ENCODE results near the gene SMAD6.
"Not testable (repeated sequence)": the region's sequence is repeated elsewhere in the genome, so short reads cannot be mapped to it uniquely, and the experiment has no call there.

SMAD6 gene

DNA sequence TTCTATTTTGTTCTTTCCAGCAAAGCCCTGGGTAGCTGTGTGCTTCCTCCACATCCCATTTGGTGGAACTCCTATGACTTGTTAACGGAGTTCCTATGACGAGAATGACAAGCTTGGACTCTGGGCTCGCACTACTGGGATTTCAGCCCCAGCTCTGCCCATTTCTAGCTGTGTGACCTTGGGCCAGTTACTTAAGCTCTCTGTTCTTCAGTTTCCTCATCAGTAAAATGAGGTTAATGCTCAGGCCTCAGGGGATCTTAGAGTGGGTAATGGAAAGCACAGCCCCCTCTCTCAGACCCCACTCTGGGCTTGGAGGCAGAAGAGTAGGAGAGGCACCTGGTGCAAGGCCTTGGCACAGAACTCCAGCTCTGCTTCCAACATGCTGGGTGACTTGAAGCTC lies 123.1 kb downstream of the SMAD6 start:
- no peak for DNase-seq (ENCODE audit: low read depth in 2 of 2)

DNA sequence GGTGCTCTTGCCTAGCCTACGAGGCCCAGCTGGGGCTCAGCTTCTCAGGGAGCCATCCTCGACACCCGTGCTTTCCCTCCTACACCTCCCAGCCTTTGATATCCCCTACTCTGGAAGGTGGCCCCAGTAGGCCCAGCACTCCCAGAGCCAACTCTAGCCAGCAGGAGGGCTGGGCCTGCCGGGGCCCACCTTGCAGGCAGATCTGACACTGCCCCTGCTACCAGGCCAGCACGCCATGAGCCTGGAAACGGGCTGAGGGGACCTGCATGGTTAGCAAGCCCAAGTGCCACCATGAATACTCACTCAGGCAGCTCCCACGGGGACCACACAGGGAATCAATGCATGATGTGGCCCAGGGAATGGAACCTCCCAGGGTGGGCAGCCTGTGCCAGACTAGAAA lies 123.7 kb downstream of the SMAD6 start:
- DNase-seq (ENCODE audit: low read depth in 2 of 2), result no peak

DNA sequence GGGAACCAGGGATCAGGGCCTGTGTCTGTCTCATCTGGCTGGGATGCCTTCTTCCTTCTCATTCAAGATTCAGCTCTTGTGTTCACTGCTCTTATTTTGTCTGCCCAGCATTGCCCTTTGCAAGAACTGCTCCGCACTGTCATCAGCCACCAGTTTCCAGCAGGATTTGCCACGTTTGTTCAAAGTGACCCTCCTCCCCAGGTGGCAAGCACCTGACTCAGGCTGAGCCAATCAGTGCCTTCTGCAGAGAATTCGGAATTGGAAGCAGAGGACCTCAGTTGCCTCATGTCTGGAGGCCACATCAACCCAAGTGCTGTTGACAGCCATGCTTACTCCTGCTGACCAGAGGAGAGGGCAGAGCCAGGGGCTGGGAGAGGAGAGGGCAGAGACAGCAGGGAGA lies 124.5 kb downstream of the SMAD6 start:
- no peak for DNase-seq (ENCODE audit: low read depth in 2 of 2)

DNA sequence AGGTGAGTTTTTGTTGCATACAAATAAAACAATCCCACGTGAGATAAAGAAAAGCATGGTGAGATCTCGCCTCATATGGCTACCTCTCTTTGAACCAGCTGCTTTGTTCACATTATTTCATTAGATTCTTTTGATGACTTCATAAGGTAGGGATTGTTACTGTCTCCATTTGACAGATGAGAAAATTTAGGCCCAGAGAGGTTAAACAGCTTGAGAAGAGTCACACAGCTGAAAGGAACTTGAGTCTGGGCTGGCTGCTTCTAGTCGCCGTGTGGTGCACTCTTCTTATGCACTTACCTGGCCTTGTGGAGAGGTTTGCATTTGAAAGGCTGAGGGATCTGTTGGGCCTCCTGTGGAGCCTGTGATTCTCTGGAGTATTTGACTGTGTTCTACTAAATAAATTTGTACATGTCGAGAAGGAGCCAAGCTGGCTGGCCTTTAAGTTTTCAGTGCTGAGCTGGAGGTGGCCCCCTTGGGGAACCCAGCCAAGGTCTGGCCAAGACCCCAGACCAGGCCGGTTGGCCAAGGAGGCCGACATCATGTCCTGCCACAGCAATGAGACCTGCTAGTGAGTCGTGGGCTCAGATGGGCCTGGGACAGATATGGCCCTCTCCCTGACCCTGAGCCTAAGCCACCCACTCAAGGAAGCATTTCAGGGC lies 125.1 kb downstream of the SMAD6 start:
- no peak for DNase-seq (ENCODE audit: low read depth in 2 of 2)

DNA sequence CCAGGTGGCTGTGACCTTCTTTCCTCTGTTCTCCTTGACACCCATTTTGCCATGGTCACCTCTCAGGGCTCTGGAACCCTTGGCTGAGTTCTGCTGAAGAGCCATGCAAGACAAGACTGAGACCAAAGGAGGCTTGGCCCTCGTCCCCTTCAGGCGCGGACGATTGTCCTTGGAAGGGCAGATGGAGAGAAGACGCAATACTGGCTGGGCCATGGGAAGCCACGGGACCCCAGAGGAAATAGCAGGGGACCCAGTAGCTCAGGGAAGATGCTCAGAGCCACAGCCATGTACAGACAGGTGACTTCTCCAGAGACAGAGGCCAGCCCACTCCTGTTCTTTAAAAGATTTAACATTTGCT lies 125.6 kb downstream of the SMAD6 start:
- no peak for DNase-seq (ENCODE audit: low read depth in 2 of 2)

DNA sequence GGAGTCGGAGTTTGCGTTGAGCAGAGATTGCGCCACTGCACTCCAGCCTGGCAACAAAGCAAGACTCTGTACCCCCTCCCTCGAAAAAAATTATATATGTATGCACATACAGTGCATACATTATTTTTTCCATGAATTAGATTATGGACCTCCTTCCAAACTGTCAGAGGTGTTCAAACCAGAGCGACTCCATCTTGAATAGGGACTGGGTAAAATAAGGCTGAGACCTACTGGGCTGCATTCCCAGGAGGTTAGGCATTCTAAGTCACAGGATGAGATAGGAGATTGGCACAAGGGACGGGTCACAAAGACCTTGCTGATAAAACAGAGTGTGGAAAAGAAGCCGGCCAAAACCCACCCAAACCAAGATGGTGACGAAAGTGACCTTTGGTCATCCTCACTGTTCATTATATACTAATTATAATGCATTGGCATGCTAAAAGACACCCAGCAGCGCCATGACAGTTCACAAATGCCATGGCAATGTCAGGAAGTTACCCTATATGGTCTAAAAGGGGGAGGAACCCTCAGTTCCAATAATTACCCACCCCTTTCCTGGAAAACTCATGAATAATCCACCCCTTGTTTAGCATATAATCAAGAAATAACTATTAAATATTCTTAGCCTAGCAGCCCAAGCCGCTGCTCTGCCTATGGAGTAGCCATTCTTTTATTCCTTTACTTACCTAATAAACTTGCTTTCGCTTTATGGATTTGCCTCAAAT lies 126.9 kb downstream of the SMAD6 start:
- not testable (repeated sequence) for DNase-seq (ENCODE audit: low read depth in 2 of 2)

DNA sequence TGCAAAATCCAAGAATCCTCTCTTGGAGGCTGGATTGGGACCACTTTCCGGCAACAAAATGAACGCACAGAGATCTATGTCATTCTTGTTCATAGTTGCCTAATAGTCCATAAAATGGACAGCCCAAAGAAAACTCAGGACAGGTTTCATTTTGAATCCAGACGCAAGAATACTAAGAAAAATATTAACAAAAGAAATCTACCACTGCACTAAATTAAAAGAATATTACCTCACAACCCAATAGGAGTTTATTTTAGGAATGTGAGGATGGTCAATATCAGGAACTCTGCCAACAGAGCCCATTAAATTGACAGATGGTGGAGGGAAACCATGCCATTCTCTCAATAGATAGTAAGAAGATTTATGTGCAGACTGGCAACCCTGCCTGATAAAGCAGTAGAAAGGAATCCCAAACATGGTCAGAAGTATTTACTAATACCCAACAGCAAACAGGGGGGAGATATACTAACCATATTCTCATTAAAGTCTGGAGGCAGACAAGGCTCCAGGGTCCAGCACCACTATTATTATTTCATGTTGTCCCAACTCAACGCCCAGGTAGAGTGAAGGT lies 127.6 kb downstream of the SMAD6 start:
- no peak for DNase-seq (ENCODE audit: low read depth in 2 of 2)

DNA sequence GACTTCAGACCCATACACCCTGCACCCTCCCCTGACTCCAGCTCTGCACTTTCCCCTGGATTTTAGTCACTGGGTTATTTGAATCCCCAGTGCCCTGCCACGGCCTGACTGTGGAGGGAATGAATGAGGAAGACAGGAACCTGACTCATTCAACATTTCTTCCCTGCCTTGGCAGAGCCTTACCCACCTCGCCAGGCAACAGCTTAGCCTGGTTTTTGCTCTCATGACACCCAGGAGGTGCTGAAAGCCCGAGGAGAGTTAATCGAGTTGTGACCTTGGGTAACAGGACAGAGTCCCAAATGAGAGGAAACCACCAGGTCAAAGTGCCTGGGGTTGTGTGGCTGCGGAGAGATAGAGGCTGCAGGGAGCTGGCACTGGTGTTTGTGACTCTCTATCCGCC lies 128.3 kb downstream of the SMAD6 start:
- DNase-seq (ENCODE audit: low read depth in 2 of 2), result no peak

DNA sequence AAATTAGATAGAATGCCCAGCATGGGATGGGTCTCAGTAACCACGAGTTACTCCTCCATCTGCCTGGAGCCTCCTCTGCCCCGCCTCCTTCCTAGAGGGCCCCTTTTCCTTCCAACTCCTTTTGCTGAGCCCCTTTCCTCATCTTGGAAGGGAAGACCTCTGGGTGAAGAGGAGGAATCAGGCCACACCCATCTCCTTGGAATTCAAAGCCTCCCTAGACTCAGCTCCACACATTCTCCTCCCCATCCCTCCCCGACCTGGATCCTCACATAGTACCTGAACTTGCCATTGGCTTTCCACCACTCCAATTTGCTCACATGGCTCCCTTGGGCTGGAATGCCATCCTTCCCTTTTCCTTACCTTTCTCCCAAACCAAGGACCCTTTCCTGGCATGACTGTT lies 128.8 kb downstream of the SMAD6 start:
- no peak for DNase-seq (ENCODE audit: low read depth in 2 of 2)

DNA sequence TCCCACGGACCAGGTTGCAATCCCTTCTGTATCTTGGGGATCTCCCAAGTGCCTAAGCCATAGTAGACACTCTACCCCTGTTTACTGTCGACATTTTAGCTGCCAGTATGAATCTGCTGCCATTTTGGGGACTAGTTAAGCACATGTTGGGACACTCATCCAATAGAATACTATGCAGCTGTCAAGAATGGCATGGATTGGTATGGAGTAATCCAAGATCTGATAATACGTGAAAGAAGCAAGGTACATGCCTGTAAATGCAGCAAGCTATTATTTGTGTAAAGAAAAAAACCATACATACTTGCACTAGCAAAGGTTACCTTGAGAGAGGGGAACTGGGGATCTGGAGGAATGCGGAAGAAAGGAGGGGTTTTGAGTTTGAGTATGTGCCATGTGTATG lies 129.3 kb downstream of the SMAD6 start:
- DNase-seq (ENCODE audit: low read depth in 2 of 2), result no peak

DNA sequence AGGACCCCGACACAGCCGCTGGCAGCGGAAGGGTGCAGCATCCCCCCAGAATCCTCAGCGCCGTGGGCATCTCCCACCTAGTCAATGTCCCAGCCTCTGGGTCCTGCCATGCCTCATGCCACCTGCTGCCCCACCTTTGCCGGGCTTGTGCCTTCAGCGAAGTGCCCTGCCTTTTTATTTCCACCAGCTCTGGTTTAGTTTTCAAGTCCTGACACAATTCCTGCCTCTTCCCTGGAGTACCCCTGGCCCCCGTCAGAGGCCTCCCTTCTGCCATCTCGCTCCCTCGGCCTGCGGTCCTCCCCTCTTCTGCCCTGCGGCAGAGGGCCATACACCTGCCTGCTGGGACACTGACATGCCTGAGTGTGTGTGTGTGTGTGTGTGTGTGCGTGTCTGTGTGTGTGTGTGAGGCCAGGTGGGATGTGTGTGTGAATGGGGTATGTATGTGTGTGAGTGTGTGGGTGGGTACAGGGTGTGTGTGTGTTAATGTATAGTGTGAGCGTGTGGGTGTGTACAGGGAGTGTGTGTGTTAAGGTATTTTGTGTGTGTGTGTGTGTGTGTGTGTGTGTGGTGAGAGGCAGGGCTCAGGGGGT lies 129.9 kb downstream of the SMAD6 start:
- no peak for DNase-seq (ENCODE audit: low read depth in 2 of 2)
